Brain microvascular endothelial cell (primary cell): ENCODE measurements around the gene MPV17.
"Not testable (repeated sequence)": the region's sequence is repeated elsewhere in the genome, so short reads cannot be mapped to it uniquely, and the experiment has no call there.

Experiments
- DNase-seq: peaks from one replicate; pipeline ENCODE4 v3.0.0-alpha.2; 2020
- H3K27ac ChIP-seq: fragments of 250-450 bp; sonication (Bioruptor Pico); 2 replicates; pipeline ENCODE4 v1.5.1; 2020; ENCODE audit warnings: mild to moderate bottlenecking, moderate library complexity
- H3K27me3 ChIP-seq: fragments of 250-450 bp; sonication (Bioruptor Pico); replicated peaks from 2 replicates; pipeline ENCODE4 v1.5.1; 2020; ENCODE audit warnings: mild to moderate bottlenecking
- H3K36me3 ChIP-seq: fragments of 250-450 bp; sonication (Bioruptor Pico); replicated peaks from 2 replicates; pipeline ENCODE4 v1.5.1; 2020; ENCODE audit warnings: mild to moderate bottlenecking
- H3K4me3 ChIP-seq: 2 replicates; pipeline ENCODE4 v1.5.1; 2011; ENCODE audit warnings: low read depth, mild to moderate bottlenecking, control low read depth, low read length, moderate library complexity
- in situ Hi-C: cut with HindIII; loops from 2 replicates; pipeline ENCODE4 v1.10.0; 2017; ENCODE audit warnings: low sequenced_read_pairs, low pct_ligation_motif_present
- TF ChIP-seq, protein P1 (sequence below): IDR thresholded peaks from 2 replicates; pipeline ENCODE4 v1.5.1; 2011; ENCODE audit warnings: low read depth, mild to moderate bottlenecking, moderate library complexity, low read length, control low read depth, inconsistent platforms; ENCODE audit errors: missing control alignments

Gene MPV17

DNA sequence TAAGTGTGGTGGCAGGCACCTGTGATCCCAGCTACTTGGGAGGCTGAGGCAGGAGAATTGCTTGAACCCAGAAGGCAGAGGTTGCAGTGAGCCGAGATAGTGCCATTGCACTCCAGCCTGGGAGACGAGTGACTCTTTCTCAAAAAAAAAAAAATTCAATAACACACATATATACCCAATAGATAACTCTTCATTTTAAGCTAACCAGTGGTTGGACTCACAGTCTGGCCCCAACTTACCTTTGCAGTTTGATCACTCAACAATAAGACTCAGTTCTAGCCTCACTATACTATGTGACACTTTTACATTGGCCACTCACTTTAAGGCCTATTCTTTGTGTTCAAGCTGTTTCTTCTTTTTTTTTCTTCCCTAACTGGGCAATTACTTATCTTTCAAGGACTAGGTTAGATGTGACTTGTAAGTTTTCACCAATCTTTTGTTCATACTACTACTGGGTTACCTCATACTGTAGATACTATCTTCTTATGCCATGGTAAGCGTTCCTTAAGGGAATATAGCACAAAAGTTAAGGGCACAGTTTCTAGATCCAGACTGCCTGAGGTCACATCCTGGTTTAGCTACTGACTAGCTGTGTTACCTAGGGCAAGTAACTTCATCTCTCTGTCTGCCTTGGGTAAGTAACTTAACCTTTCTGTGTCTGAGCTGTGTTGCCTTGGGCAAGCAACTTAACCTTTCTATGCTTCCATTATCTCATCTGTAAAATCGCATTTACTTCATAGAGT, 40.0 kb upstream of the MPV17 start:
- in situ Hi-C loops, result no loop called here
- H3K36me3 ChIP-seq, result peaks cover 42% of the 10 kb centered on the region

DNA sequence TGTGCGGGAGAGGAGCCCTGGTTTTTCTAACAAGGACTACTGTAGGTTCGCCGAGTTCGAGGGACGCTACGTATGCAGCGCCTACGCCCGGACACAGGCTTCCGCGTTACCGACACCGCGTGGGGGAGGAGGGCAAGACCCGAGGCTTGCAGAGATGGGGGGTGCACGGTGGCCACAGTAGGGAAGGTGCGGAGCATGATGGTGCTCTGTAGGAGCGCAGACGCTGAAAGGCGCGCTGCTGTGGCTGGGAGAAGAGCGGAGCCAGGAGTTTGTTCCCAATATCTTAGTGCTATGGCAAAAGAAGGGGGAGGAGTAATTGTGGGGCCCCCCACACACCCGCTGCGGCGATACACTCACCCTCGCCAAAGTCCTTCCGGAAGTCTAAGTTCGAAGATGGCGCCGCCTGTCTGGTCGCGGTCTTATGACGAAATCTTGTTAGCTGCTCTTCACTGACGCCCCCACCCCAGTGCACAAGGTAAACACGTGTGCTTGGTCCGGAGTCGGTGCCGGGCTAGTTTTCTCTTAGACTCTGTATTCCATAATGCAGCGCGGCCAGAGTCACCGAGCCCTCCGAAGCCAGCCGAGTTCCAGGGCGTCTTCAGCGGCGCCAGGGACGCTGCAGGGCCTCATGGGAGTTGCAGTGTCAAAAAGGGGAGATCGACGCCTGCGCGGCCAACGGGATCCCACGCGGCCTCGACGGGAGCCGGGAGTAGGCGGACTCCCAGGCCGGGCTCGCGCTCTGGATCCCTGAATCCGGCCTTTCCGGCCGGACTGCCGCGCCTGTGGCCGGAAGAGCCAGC, 33.7 kb upstream of the MPV17 start, which contains the start of gene GTF3C2:
GTF3C2 (minus strand) TSS at position 383 of the 800 bp plus-strand sequence. CDS start 13,210 bp downstream, outside the sequence.
- in situ Hi-C loops, result no loop called here
- Histone ChIP-seq H3K27me3 (no peaks in the 10 kb centered on the region), H3K36me3 (no peaks in the 10 kb centered on the region), H3K4me3 (peak within 1 kb of the TSS; percentile 98), H3K27ac (peak within 1 kb of the TSS; percentile 92)
- TF ChIP-seq, protein P1, sequence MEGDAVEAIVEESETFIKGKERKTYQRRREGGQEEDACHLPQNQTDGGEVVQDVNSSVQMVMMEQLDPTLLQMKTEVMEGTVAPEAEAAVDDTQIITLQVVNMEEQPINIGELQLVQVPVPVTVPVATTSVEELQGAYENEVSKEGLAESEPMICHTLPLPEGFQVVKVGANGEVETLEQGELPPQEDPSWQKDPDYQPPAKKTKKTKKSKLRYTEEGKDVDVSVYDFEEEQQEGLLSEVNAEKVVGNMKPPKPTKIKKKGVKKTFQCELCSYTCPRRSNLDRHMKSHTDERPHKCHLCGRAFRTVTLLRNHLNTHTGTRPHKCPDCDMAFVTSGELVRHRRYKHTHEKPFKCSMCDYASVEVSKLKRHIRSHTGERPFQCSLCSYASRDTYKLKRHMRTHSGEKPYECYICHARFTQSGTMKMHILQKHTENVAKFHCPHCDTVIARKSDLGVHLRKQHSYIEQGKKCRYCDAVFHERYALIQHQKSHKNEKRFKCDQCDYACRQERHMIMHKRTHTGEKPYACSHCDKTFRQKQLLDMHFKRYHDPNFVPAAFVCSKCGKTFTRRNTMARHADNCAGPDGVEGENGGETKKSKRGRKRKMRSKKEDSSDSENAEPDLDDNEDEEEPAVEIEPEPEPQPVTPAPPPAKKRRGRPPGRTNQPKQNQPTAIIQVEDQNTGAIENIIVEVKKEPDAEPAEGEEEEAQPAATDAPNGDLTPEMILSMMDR, result no peak
- peak; percentile 95 for DNase-seq

More for the DNA sequence above, 40.0 kb upstream of the MPV17 start:
- Histone ChIP-seq H3K27me3 (no peaks in the 10 kb centered on the region), H3K4me3 (no peak overlapping the region), H3K27ac (no peak overlapping the region)
- TF ChIP-seq, protein P1, result no peak
- no peak for DNase-seq

- DNase-seq, result peak; percentile 49
- in situ Hi-C loops, result no loop called here
- peak overlapping the region; percentile 98 for H3K4me3 ChIP-seq
These were observed 33.1 kb upstream of the MPV17 start for GRCh38 chr2:27356056-27356381.

DNA sequence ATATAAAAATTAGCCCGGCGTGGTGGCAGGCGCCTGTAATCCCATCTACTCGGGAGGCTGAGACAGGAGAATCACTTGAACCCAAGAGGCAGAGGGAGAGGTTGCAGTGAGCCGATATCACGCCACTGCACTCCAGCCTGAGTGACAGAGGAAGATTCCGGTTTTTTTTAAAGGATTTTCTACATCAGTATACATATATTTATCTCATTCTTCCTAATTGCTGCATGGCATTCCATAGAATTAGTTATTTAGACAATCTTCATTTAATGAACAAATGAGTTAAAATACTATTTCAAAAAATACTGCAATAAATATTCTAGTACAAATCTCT, 31.7 kb upstream of the MPV17 start:
- Histone ChIP-seq H3K4me3 (no peak overlapping the region), H3K27me3 (no peaks in the 10 kb centered on the region), H3K36me3 (no peaks in the 10 kb centered on the region), H3K27ac (peak overlapping the region; percentile 3)
- in situ Hi-C loops, result no loop called here
- DNase-seq, result no peak
- TF ChIP-seq, protein P1, result no peak

More at GRCh38 chr2:27356056-27356381, 33.1 kb upstream of the MPV17 start:
- no peaks in the 10 kb centered on the region for H3K36me3 ChIP-seq
- TF ChIP-seq, protein P1, result no peak
- no peaks in the 10 kb centered on the region for H3K27me3 ChIP-seq
- H3K27ac ChIP-seq, result peak overlapping the region; percentile 92

DNA sequence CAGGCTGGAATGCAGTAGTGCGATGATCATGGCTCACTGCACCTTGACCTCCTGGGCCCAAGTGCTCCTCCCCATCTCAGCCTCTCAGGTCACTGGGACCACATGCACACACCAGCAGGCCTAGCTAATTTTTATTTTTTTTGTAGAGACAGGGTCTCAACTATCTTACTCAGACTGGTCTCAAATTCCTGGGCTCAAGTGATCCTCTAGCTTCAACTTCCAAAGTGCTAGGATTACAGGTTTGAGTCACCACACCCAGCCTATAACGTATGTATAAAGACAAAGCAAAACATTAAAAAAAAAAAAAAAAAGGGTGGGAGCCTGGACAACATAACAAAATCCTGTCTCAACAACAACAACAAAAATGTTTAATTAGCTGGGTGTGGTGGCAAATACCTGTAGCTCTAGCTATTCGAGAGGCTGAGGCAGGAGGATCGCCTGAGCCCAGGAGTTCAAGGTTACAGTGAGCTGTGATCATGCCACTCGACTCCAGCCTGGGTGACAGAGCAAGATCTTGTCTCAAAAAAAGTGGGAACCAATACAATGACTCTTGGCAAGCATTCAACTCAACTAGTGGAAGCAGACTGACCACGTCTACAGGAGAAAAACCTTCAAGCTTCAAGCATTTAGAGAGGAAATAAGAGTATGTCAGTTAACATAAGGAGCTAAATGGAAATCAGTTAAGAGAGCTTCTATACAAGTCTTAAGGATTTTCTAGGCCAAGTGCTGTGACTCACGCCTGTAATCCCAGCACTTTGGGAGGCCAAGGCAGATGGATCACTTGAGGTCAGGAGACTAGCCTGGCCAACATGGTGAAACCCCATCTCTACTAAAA, 31.1 kb upstream of the MPV17 start:
- H3K36me3 ChIP-seq, result no peaks in the 10 kb centered on the region
- TF ChIP-seq, protein P1, result no peak
- no peak overlapping the region for H3K4me3 ChIP-seq
- in situ Hi-C loops, result no loop called here
- no peaks in the 10 kb centered on the region for H3K27me3 ChIP-seq
- peak; percentile 19 for DNase-seq
- H3K27ac ChIP-seq, result peak overlapping the region; percentile 3

- H3K27me3 ChIP-seq, H3K27ac ChIP-seq, in situ Hi-C loops, H3K4me3 ChIP-seq, H3K36me3 ChIP-seq, DNase-seq: not testable (repeated sequence)
These were observed 30.5 kb upstream of the MPV17 start for GRCh38 chr2:27353386-27353761.
